K562 (cell line): ENCODE results near the gene EAPP. TPM values are rescaled to one million over a fixed set of nuclear protein-coding genes. Genes with fewer than 3 reads are reported as not detected.

Experiments
- ATAC-seq: fragments of 200-7000 bp; cut with Tn5 transposase; 3 replicates; pipeline ENCODE4 v1.9.1; 2020; ENCODE audit warnings: moderate library complexity
- BruUV-seq: library from RNA; stranded (reverse); fragments of 400-500 nt; replicated peaks from 2 replicates; lab custom pipeline; 2021; lab: Mats Ljungman, UMichigan
- CTCF ChIA-PET: fragments of 300-600 bp; formaldehyde crosslinking; extraction: SDS; loops from one replicate; lab custom pipeline; 2021; ENCODE audit warnings: low intra/inter-chr PET ratio; lab: Yijun Ruan, JAX
- POLR2A ChIA-PET: fragments of 300-600, 350-650 bp; sonication (Branson Sonifier 250); formaldehyde crosslinking; extraction: SDS; loops from one replicate; lab custom pipeline; 2021; ENCODE audit warnings: antibody characterized with exemption, inconsistent platforms; lab: Yijun Ruan, JAX
- DNase-seq, 4 experiments: peaks; one replicate each; pipeline versions ENCODE4 v3.0.0 to v3.0.0-alpha.2; 2011 to 2018; ENCODE audit warnings: low spot score in 3 of 4, mixed read lengths in 3 of 4; ENCODE audit errors: extremely low read depth in 1 of 4
- FAIRE-seq: peaks from 2 replicates; lab custom pipeline; 2011; peaks lifted over from hg19 to GRCh38; lab: Jason Lieb, UNC
- H2AFZ ChIP-seq: 2 replicates; pipeline ENCODE4 v1.6.0; 2011; ENCODE audit warnings: low read depth, low read length, control low read depth, inconsistent platforms
- H3K27ac ChIP-seq: fragments of 200-600 bp; 3 replicates; pipeline ENCODE4 v1.8.0; 2011; ENCODE audit warnings: low read depth, mild to moderate bottlenecking, control low read depth, inconsistent platforms, low read length, moderate library complexity, mixed read lengths; ENCODE audit errors: extremely low read depth
- H3K27me3 ChIP-seq, 2 experiments: fragments of 300-600 bp in 1 of 2; 2 replicates in 1 of 2; 3 replicates in 1 of 2; pipeline versions ENCODE4 v1.6.0 to v1.8.0; 2011; ENCODE audit warnings: inconsistent platforms in 2 of 2, low read length in 2 of 2, mild to moderate bottlenecking in 1 of 2, mixed read lengths in 1 of 2, moderate library complexity in 1 of 2; ENCODE audit not compliant: control insufficient read depth in 2 of 2, insufficient read depth in 2 of 2
- H3K36me3 ChIP-seq: fragments of 300-600 bp; 3 replicates; pipeline ENCODE4 v1.8.0; 2011; ENCODE audit warnings: mild to moderate bottlenecking, low read length, inconsistent platforms; ENCODE audit not compliant: control insufficient read depth, insufficient read depth
- H3K4me1 ChIP-seq, 2 experiments: fragments of 200-600 bp in 1 of 2; replicated peaks in 1 of 2; 2 replicates in 1 of 2; 3 replicates in 1 of 2; pipeline versions ENCODE4 v1.5.1 to v1.8.0; 2011; ENCODE audit warnings: inconsistent platforms in 2 of 2, low read length in 2 of 2, mild to moderate bottlenecking in 1 of 2, mixed read lengths in 1 of 2, moderate library complexity in 1 of 2; ENCODE audit not compliant: control insufficient read depth in 2 of 2, insufficient read depth in 2 of 2
- H3K4me2 ChIP-seq: 2 replicates; pipeline ENCODE4 v1.6.1; 2011; ENCODE audit warnings: low read length, control low read depth, inconsistent platforms, mixed read lengths; ENCODE audit not compliant: insufficient read depth
- H3K4me3 ChIP-seq: fragments of 200-600 bp; sonication (generic), shearing (Covaris generic); 2 replicates; pipeline ENCODE4 v1.5.1; 2016; ENCODE audit warnings: control low read depth, inconsistent platforms
- H3K79me2 ChIP-seq: fragments of 200-600 bp; 3 replicates; pipeline ENCODE4 v1.8.0; 2011; ENCODE audit warnings: low read length, inconsistent platforms; ENCODE audit not compliant: control insufficient read depth, insufficient read depth
- H3K9ac ChIP-seq, 2 experiments: 2 replicates each; pipeline versions ENCODE4 v1.6.0 to v1.6.1; 2011; ENCODE audit warnings: low read depth in 2 of 2, low read length in 2 of 2, control low read depth in 1 of 2, inconsistent platforms in 1 of 2, mild to moderate bottlenecking in 1 of 2, mixed read lengths in 1 of 2; ENCODE audit not compliant: insufficient read depth in 1 of 2
- H3K9me1 ChIP-seq: one replicate; pipeline ENCODE4 v1.6.0; 2011; ENCODE audit warnings: inconsistent platforms, mild to moderate bottlenecking, low read length, moderate library complexity; ENCODE audit not compliant: control insufficient read depth, insufficient read depth
- H3K9me3 ChIP-seq: replicated peaks from 2 replicates; pipeline ENCODE4 v1.5.1; 2011; ENCODE audit warnings: low read depth, low read length, inconsistent platforms; ENCODE audit not compliant: control insufficient read depth, insufficient read depth
- H4K20me1 ChIP-seq: replicated peaks from 2 replicates; pipeline ENCODE4 v1.6.1; 2011; ENCODE audit warnings: low read length, inconsistent platforms, mixed read lengths; ENCODE audit not compliant: control insufficient read depth, insufficient read depth
- DIDO1 ChIP-seq: fragments of 450-650 bp; IDR thresholded peaks from 2 replicates; pipeline ENCODE4 v1.6.1; 2016; ENCODE audit warnings: low read depth, missing biosample characterization, missing genetic modification characterization
- ETS2 ChIP-seq: IDR thresholded peaks from 2 replicates; pipeline ENCODE4 v1.6.1; 2016; ENCODE audit warnings: borderline replicate concordance, missing genetic modification characterization, mild to moderate bottlenecking, moderate library complexity, missing compliant biosample characterization; ENCODE audit not compliant: poor library complexity, severe bottlenecking
- GABPA ChIP-seq: fragments of 200-800 bp; sonication (Bioruptor generic); conservative IDR thresholded peaks from 2 replicates; pipeline ENCODE4 v1.6.1; 2016; ENCODE audit warnings: low read depth, missing genetic modification characterization, missing compliant biosample characterization
- HMBOX1 ChIP-seq: sonication (generic); IDR thresholded peaks from 2 replicates; pipeline ENCODE4 v1.6.1; 2016
- HMGN3 ChIP-seq: IDR thresholded peaks from 2 replicates; pipeline ENCODE4 v1.6.1; 2011; ENCODE audit warnings: borderline replicate concordance, low read depth, mild to moderate bottlenecking, mixed read lengths, low read length; ENCODE audit not compliant: insufficient read length; ENCODE audit errors: extremely low read depth
- KDM5B ChIP-seq: fragments of 200-600 bp; sonication (generic); IDR thresholded peaks from 2 replicates; pipeline ENCODE4 v1.6.1; 2012; ENCODE audit warnings: low read depth, mild to moderate bottlenecking, moderate library complexity, low read length, control low read depth, inconsistent platforms; ENCODE audit not compliant: insufficient replicate concordance
- LEF1 ChIP-seq: fragments of 450-650 bp; IDR thresholded peaks from 2 replicates; pipeline ENCODE4 v1.6.1; 2016; ENCODE audit warnings: mild to moderate bottlenecking
- MAZ ChIP-seq, 2 experiments: fragments of 450-650 bp in 1 of 2; sonication (generic) in 1 of 2; formaldehyde crosslinking; IDR thresholded peaks in 1 of 2; conservative IDR thresholded peaks in 1 of 2; 2 replicates each; pipeline versions ENCODE4 v1.4.0 to v1.5.0; 2020; ENCODE audit warnings: mild to moderate bottlenecking in 1 of 2, missing genetic modification reagents in 1 of 2
- MTA2 ChIP-seq: fragments of 450-650 bp; IDR thresholded peaks from 2 replicates; pipeline ENCODE4 v1.6.1; 2016; ENCODE audit warnings: low read depth
- MTA3 ChIP-seq: fragments of 450-650 bp; formaldehyde crosslinking; IDR thresholded peaks from 2 replicates; pipeline ENCODE4 v1.6.1; 2017; ENCODE audit warnings: mild to moderate bottlenecking, borderline replicate concordance
- NFXL1 ChIP-seq: fragments of 450-650 bp; formaldehyde crosslinking; IDR thresholded peaks from 2 replicates; pipeline ENCODE4 v1.4.0; 2021; ENCODE audit warnings: mild to moderate bottlenecking
- PYGO2 ChIP-seq: fragments of 450-650 bp; IDR thresholded peaks from 2 replicates; pipeline ENCODE4 v1.6.1; 2016; ENCODE audit warnings: mild to moderate bottlenecking, missing genetic modification characterization, moderate library complexity, missing compliant biosample characterization
- STAT5A ChIP-seq: IDR thresholded peaks from 2 replicates; pipeline ENCODE4 v1.6.1; 2012; ENCODE audit warnings: low read length, inconsistent platforms, borderline replicate concordance
- TRIM24 ChIP-seq, 2 experiments: fragments of 450-650 bp; IDR thresholded peaks; 2 replicates each; pipeline ENCODE4 v1.6.1; 2016
- ZFP1 ChIP-seq: fragments of 450-650 bp; formaldehyde crosslinking; IDR thresholded peaks from 2 replicates; pipeline ENCODE4 v1.4.0; 2020; ENCODE audit warnings: mild to moderate bottlenecking, mixed read lengths
- ZNF140 ChIP-seq: fragments of 250-450 bp; sonication (Bioruptor Pico); IDR thresholded peaks from 2 replicates; pipeline ENCODE4 v1.8.0; 2021; ENCODE audit warnings: moderate library complexity, mild to moderate bottlenecking, inconsistent platforms
- ZNF57 ChIP-seq: fragments of 450-650 bp; formaldehyde crosslinking; IDR thresholded peaks from 2 replicates; pipeline ENCODE4 v1.4.0; 2020; ENCODE audit warnings: mild to moderate bottlenecking, moderate library complexity
- WGBS: fragments of 100-300 bp; shearing (Covaris generic); methylation state at CpG from one replicate; pipeline ENCODE4 v1.1.6; 2016; ENCODE audit warnings: low coverage, mixed read lengths; ENCODE audit not compliant: insufficient coverage; ENCODE audit errors: missing lambda C conversion rate; 5-methylcytosine and 5-hydroxymethylcytosine counted together
- in situ Hi-C: fragments of 300-500 bp; cut with MboI; formaldehyde crosslinking; loops from 4 replicates; pipeline ENCODE4 v1.15.0; 2018; ENCODE audit warnings: inconsistent platforms, mixed read lengths
- intact Hi-C: fragments of 100-400 bp; cut with micrococcal nuclease; formaldehyde crosslinking; loops from 2 replicates; pipeline ENCODE4 v1.14.2; 2022
- polyA plus RNA-seq, 8 experiments: library from polyadenylated mRNA; depleted of rRNA in 4 of 8; stranded (reverse) in 5 of 8; unstranded in 3 of 8; fragments of >200 nt; fragmentation: Nextera tagmentation in 2 of 8; fragmentation: Illumina TruSeq in 1 of 8; extraction: Ambion mirVana in 2 of 8; extraction: Trizol in 1 of 8; gene quantifications; 2 replicates each; pipeline versions ENCODE4 v1.2.1 to v1.2.3, GENCODE V29; 2011 to 2014; ENCODE audit warnings: inconsistent platforms in 1 of 8, missing spikeins in 1 of 8
- total RNA-seq, 7 experiments: library from RNA; depleted of rRNA in 6 of 7; stranded (reverse); fragments of >200 nt in 6 of 7; fragmentation: Illumina TruSeq in 2 of 7; extraction: Trizol in 2 of 7; gene quantifications; 2 replicates each; pipeline versions ENCODE4 v1.2.1 to v1.2.3, GENCODE V29; 2011 to 2021; ENCODE audit warnings: low replicate concordance in 1 of 7
- TF ChIP-seq, protein P1 (sequence below): IDR thresholded peaks from 3 replicates; pipeline ENCODE4 v1.6.1; 2011; ENCODE audit warnings: borderline replicate concordance, mild to moderate bottlenecking, moderate library complexity; ENCODE audit not compliant: insufficient read length; ENCODE audit errors: extremely low read depth
- TF ChIP-seq, protein P2 (sequence below): fragments of 450-650 bp; conservative IDR thresholded peaks from 2 replicates; pipeline ENCODE4 v1.6.1; 2016; ENCODE audit warnings: missing genetic modification characterization, low read depth, mild to moderate bottlenecking, control low read depth, missing compliant biosample characterization

EAPP gene
- total and polyA plus RNA-seq, 9 of the 15 experiments (the other 6 are each of a cell fraction or from before 2014, with no cell fraction given), result 19.0 to 67.6 (median 30.3) TPM

DNA sequence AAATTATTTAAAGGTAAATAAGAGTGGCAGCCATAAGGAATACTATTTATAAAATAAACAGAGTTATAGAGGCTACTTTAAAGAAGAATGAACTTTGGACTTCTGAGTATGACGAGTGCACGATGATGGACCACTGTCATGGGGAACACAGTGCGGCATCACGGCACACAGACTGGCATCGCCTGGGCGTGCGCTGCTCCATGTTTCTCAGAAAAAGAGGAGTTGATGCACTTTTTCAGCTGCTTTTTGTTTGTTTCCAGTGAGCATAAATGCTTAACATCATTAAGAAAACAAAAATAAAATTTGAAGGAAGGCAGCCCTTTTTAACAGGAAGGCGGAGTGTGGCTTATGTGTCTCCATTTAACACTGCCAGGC is 23.3 kb upstream of the EAPP start:
- no TSS peak for BruUV-seq
- DNase-seq (no peak), ATAC-seq (no peak), FAIRE-seq (no peak)
- H3K27me3 ChIP-seq, result no peaks in the 10 kb centered on the region
- no peak overlapping the region for H3K4me2 ChIP-seq
- H3K9ac ChIP-seq, result no peak overlapping the region
- H3K4me1 ChIP-seq, result no peaks in the 10 kb centered on the region
- no peak overlapping the region for H2AFZ ChIP-seq
- intact Hi-C loops, result no loop called here
- H4K20me1 ChIP-seq, result no peaks in the 10 kb centered on the region
- ChIA-PET CTCF (no interaction called here), POLR2A (interaction anchor here (0.5 kb wide), 1 partner anchor 20 kb away, joined by 3 read pairs; no protein-coding TSS in a partner anchor)
- no peaks in the 10 kb centered on the region for H3K9me3 ChIP-seq
- in situ Hi-C loops, result no loop called here
- H3K36me3 ChIP-seq, result peaks cover 25% of the 10 kb centered on the region; the same call in 1 of the 3 replicates
- WGBS, result 83% methylated on average over 8 of the region's 8 CpGs
- no peaks in the 10 kb centered on the region for H3K79me2 ChIP-seq
- no peak overlapping the region for H3K4me3 ChIP-seq
- no peak overlapping the region for H3K27ac ChIP-seq
- H3K9me1 ChIP-seq, result no peaks in the 10 kb centered on the region
- no peak for TF ChIP-seq GABPA
- no peak for TF ChIP-seq DIDO1 (tag)
- no peak for TF ChIP-seq ZNF57 (CRISPR knock-in tag)
- TF ChIP-seq PYGO2, result no peak
- TF ChIP-seq, protein P1, sequence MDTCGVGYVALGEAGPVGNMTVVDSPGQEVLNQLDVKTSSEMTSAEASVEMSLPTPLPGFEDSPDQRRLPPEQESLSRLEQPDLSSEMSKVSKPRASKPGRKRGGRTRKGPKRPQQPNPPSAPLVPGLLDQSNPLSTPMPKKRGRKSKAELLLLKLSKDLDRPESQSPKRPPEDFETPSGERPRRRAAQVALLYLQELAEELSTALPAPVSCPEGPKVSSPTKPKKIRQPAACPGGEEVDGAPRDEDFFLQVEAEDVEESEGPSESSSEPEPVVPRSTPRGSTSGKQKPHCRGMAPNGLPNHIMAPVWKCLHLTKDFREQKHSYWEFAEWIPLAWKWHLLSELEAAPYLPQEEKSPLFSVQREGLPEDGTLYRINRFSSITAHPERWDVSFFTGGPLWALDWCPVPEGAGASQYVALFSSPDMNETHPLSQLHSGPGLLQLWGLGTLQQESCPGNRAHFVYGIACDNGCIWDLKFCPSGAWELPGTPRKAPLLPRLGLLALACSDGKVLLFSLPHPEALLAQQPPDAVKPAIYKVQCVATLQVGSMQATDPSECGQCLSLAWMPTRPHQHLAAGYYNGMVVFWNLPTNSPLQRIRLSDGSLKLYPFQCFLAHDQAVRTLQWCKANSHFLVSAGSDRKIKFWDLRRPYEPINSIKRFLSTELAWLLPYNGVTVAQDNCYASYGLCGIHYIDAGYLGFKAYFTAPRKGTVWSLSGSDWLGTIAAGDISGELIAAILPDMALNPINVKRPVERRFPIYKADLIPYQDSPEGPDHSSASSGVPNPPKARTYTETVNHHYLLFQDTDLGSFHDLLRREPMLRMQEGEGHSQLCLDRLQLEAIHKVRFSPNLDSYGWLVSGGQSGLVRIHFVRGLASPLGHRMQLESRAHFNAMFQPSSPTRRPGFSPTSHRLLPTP, result no peak
- no peak for TF ChIP-seq STAT5A
- no peak for TF ChIP-seq ETS2 (tag)
- no peak for TF ChIP-seq MTA2
- no peak for TF ChIP-seq MAZ (CRISPR knock-in tag; conservative IDR thresholded peaks at IDR 0.05 in 1 of 2, IDR thresholded peaks at IDR 0.05 in 1 of 2)
- TF ChIP-seq KDM5B, result no peak
- no peak for TF ChIP-seq HMGN3
- TF ChIP-seq, protein P2, sequence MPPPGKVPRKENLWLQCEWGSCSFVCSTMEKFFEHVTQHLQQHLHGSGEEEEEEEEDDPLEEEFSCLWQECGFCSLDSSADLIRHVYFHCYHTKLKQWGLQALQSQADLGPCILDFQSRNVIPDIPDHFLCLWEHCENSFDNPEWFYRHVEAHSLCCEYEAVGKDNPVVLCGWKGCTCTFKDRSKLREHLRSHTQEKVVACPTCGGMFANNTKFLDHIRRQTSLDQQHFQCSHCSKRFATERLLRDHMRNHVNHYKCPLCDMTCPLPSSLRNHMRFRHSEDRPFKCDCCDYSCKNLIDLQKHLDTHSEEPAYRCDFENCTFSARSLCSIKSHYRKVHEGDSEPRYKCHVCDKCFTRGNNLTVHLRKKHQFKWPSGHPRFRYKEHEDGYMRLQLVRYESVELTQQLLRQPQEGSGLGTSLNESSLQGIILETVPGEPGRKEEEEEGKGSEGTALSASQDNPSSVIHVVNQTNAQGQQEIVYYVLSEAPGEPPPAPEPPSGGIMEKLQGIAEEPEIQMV, result no peak
- no peak for TF ChIP-seq LEF1
- TF ChIP-seq ZFP1 (CRISPR knock-in tag), result no peak
- no peak for TF ChIP-seq NFXL1 (CRISPR knock-in tag)
- no peak for TF ChIP-seq TRIM24 (IDR thresholded peaks at IDR 0.05)
- no peak for TF ChIP-seq HMBOX1
- no peak for TF ChIP-seq ZNF140 (CRISPR knock-in tag)
- no peak for TF ChIP-seq MTA3
